H9 (cell line): ENCODE results near the gene SPRR2E. TPM values are rescaled to one million over a fixed set of nuclear protein-coding genes. Genes with fewer than 3 reads are reported as not detected.

Source experiments
- DNase-seq: peaks from one replicate; pipeline ENCODE4 v3.0.0-alpha.2; 2017
- H2AFZ ChIP-seq: one replicate; pipeline ENCODE4 v1.6.1; 2013; ENCODE audit warnings: mild to moderate bottlenecking, low read length, control low read depth, moderate library complexity
- H2AK5ac ChIP-seq: 2 replicates; pipeline ENCODE4 v1.6.1; 2013; ENCODE audit warnings: low read length, control low read depth, mixed read lengths; ENCODE audit not compliant: insufficient read length
- H2BK120ac ChIP-seq: one replicate; pipeline ENCODE4 v1.6.1; 2013; ENCODE audit warnings: low read depth, mild to moderate bottlenecking, low read length, control low read depth, inconsistent platforms; ENCODE audit not compliant: poor library complexity, severe bottlenecking
- H2BK12ac ChIP-seq: 2 replicates; pipeline ENCODE4 v1.6.1; 2013; ENCODE audit warnings: low read length, control low read depth, mixed read lengths, low read depth; ENCODE audit not compliant: insufficient read length
- H2BK15ac ChIP-seq: 2 replicates; pipeline ENCODE4 v1.6.1; 2013; ENCODE audit warnings: low read depth, low read length, control low read depth
- H2BK20ac ChIP-seq: one replicate; pipeline ENCODE4 v1.6.1; 2013; ENCODE audit warnings: low read depth, mild to moderate bottlenecking, low read length, control low read depth, inconsistent platforms; ENCODE audit not compliant: poor library complexity, severe bottlenecking
- H2BK5ac ChIP-seq: 2 replicates; pipeline ENCODE4 v1.6.1; 2013; ENCODE audit warnings: low read length, control low read depth, mixed read lengths; ENCODE audit not compliant: insufficient read length
- H3K14ac ChIP-seq: 2 replicates; pipeline ENCODE4 v1.6.1; 2013; ENCODE audit warnings: low read length, control low read depth; ENCODE audit not compliant: insufficient read depth
- H3K18ac ChIP-seq: 2 replicates; pipeline ENCODE4 v1.6.1; 2013; ENCODE audit warnings: low read depth, mild to moderate bottlenecking, mixed read lengths, low read length, control low read depth; ENCODE audit not compliant: insufficient read length
- H3K23ac ChIP-seq: 2 replicates; pipeline ENCODE4 v1.6.1; 2013; ENCODE audit warnings: low read length, control low read depth, mixed read lengths, low read depth; ENCODE audit not compliant: insufficient read length
- H3K23me2 ChIP-seq: 2 replicates; pipeline ENCODE4 v1.6.1; 2013; ENCODE audit warnings: low read depth, mild to moderate bottlenecking, mixed read lengths, low read length, control low read depth; ENCODE audit not compliant: insufficient read length, poor library complexity, severe bottlenecking
- H3K27ac ChIP-seq: 2 replicates; pipeline ENCODE4 v1.5.1; 2013; ENCODE audit warnings: low read length, control low read depth, mixed read lengths, low read depth; ENCODE audit not compliant: insufficient read length
- H3K27me3 ChIP-seq: 2 replicates; pipeline ENCODE4 v1.6.1; 2013; ENCODE audit warnings: low read length, control low read depth, inconsistent platforms; ENCODE audit not compliant: insufficient read depth
- H3K4ac ChIP-seq: 2 replicates; pipeline ENCODE4 v1.6.1; 2013; ENCODE audit warnings: low read depth, mild to moderate bottlenecking, control low read depth, inconsistent platforms, low read length, moderate library complexity
- H3K4me1 ChIP-seq: 2 replicates; pipeline ENCODE4 v1.6.1; 2013; ENCODE audit warnings: low read length, control low read depth, inconsistent platforms; ENCODE audit not compliant: insufficient read depth
- H3K4me2 ChIP-seq: 2 replicates; pipeline ENCODE4 v1.6.1; 2013; ENCODE audit warnings: low read length, control low read depth, mixed read lengths; ENCODE audit not compliant: insufficient read length, insufficient read depth
- H3K56ac ChIP-seq: 2 replicates; pipeline ENCODE4 v1.6.1; 2013; ENCODE audit warnings: low read depth, mild to moderate bottlenecking, mixed read lengths, low read length, control low read depth; ENCODE audit not compliant: insufficient read length
- H3K79me1 ChIP-seq: 2 replicates; pipeline ENCODE4 v1.6.1; 2013; ENCODE audit warnings: low read depth, mild to moderate bottlenecking, moderate library complexity, low read length, control low read depth, inconsistent platforms; ENCODE audit not compliant: insufficient read depth, poor library complexity, severe bottlenecking
- H3K79me2 ChIP-seq: 2 replicates; pipeline ENCODE4 v1.6.1; 2013; ENCODE audit warnings: low read length, control low read depth, inconsistent platforms; ENCODE audit not compliant: insufficient read depth
- H3K9ac ChIP-seq: 2 replicates; pipeline ENCODE4 v1.6.1; 2013; ENCODE audit warnings: low read length, control low read depth, mixed read lengths; ENCODE audit not compliant: insufficient read length; ENCODE audit errors: extremely low read depth
- H3K9me3 ChIP-seq: one replicate; pipeline ENCODE4 v1.6.1; 2013; ENCODE audit warnings: low read depth, low read length, inconsistent platforms; ENCODE audit not compliant: control insufficient read depth
- H3T11ph ChIP-seq: one replicate; pipeline ENCODE4 v1.6.1; 2013; ENCODE audit warnings: mild to moderate bottlenecking, low read length, control low read depth, inconsistent platforms
- H4K20me1 ChIP-seq: one replicate; pipeline ENCODE4 v1.6.1; 2013; ENCODE audit not compliant: control insufficient read depth, insufficient read length, insufficient read depth
- H4K5ac ChIP-seq: 2 replicates; pipeline ENCODE4 v1.6.1; 2013; ENCODE audit warnings: low read depth, mild to moderate bottlenecking, mixed read lengths, low read length, control low read depth; ENCODE audit not compliant: insufficient read length
- H4K8ac ChIP-seq: replicated peaks from 2 replicates; pipeline ENCODE4 v1.6.1; 2013; ENCODE audit warnings: low read length, control low read depth, mixed read lengths, low read depth; ENCODE audit not compliant: insufficient read length
- H4K91ac ChIP-seq: 2 replicates; pipeline ENCODE4 v1.6.1; 2013; ENCODE audit warnings: low read depth, mild to moderate bottlenecking, moderate library complexity, mixed read lengths, low read length, control low read depth; ENCODE audit not compliant: insufficient read length
- H3K27ac Mint-ChIP-seq, 3 experiments: 2 replicates in 2 of 3; 3 replicates in 1 of 3; pipeline ENCODE4 v1.8.0; 2020 to 2021; ENCODE audit warnings: mixed read lengths in 3 of 3, mild to moderate bottlenecking in 1 of 3, moderate library complexity in 1 of 3
- H3K27me3 Mint-ChIP-seq: 2 replicates; pipeline ENCODE4 v1.8.0; 2021; ENCODE audit warnings: low read depth, mild to moderate bottlenecking, moderate library complexity, mixed read lengths
- H3K36me3 Mint-ChIP-seq, 3 experiments: 2 replicates in 2 of 3; 3 replicates in 1 of 3; pipeline ENCODE4 v1.8.0; 2020 to 2021; ENCODE audit warnings: low read depth in 3 of 3, mixed read lengths in 3 of 3; ENCODE audit not compliant: insufficient read depth in 1 of 3
- H3K4me1 Mint-ChIP-seq, 2 experiments: 2 replicates each; pipeline ENCODE4 v1.8.0; 2020; ENCODE audit warnings: mixed read lengths in 2 of 2
- H3K4me3 Mint-ChIP-seq, 2 experiments: 2 replicates in 1 of 2; 3 replicates in 1 of 2; pipeline ENCODE4 v1.8.0; 2020 to 2021; ENCODE audit warnings: mild to moderate bottlenecking in 2 of 2, mixed read lengths in 2 of 2, moderate library complexity in 1 of 2
- H3K9me3 Mint-ChIP-seq, 2 experiments: 2 replicates in 1 of 2; 3 replicates in 1 of 2; pipeline ENCODE4 v1.8.0; 2020; ENCODE audit warnings: mild to moderate bottlenecking in 2 of 2, mixed read lengths in 2 of 2, moderate library complexity in 1 of 2
- WGBS: extraction: QIAGEN DNeasy Blood & Tissue Kit; methylation state at CpG from one replicate; pipeline ENCODE4 v1.1.7; 2013; ENCODE audit warnings: missing lambda C conversion rate, low lambda C conversion rate, mixed read lengths; ENCODE audit not compliant: insufficient read length; ENCODE audit errors: extremely low coverage; 5-methylcytosine and 5-hydroxymethylcytosine counted together
- total RNA-seq: library from RNA; stranded (reverse); gene quantifications from 2 replicates; pipeline ENCODE4 v1.2.1, GENCODE V29; 2021
- TF ChIP-seq, protein P1 (sequence below): fragments of 200-600 bp; sonication (generic); conservative IDR thresholded peaks from 3 replicates; pipeline ENCODE4 v1.8.0; 2021; ENCODE audit warnings: antibody characterized with exemption, mild to moderate bottlenecking

SPRR2E gene
- total RNA-seq, 1 experiment from 2014 or later = not detected

DNA sequence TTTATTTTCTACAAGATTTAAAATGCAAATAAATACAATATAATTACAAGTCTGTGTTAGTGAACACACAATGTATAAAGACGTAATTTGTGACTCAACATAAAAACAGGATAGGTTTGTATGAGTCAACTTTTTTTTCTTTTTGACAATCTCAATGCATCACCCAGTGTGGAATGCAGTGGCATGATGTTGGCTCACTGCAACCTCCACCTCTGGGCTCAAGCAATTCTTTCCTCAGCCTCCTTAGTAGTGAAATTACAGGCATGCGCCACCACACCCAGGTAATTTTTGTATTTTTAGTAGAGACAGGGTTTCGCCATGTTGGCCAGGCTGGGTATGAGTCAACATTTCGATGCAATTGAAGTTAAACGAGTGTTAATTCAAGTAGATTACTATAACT, 5.9 kb upstream of the SPRR2E start:
- Histone ChIP-seq H4K91ac (no peak overlapping the region), H3K4me2 (no peak overlapping the region), H3K27me3 (no peaks in the 10 kb centered on the region), H3K23me2 (no peaks in the 10 kb centered on the region), H3K27ac (no peak overlapping the region), H2BK20ac (no peak overlapping the region), H2BK120ac (no peak overlapping the region), H2AFZ (no peak overlapping the region), H3K56ac (no peak overlapping the region), H2BK12ac (no peak overlapping the region), H3K79me1 (no peaks in the 10 kb centered on the region), H3T11ph (no peak overlapping the region), H3K23ac (no peak overlapping the region), H3K79me2 (no peaks in the 10 kb centered on the region), H3K4ac (no peak overlapping the region), H3K14ac (no peak overlapping the region), H2AK5ac (no peak overlapping the region), H2BK5ac (no peak overlapping the region), H3K9me3 (no peaks in the 10 kb centered on the region), H4K5ac (no peak overlapping the region), H4K20me1 (no peaks in the 10 kb centered on the region), H4K8ac (no peak overlapping the region), H3K9ac (no peak overlapping the region), H3K4me1 (no peaks in the 10 kb centered on the region), H3K18ac (no peak overlapping the region), H2BK15ac (no peak overlapping the region)
- TF ChIP-seq, protein P1, sequence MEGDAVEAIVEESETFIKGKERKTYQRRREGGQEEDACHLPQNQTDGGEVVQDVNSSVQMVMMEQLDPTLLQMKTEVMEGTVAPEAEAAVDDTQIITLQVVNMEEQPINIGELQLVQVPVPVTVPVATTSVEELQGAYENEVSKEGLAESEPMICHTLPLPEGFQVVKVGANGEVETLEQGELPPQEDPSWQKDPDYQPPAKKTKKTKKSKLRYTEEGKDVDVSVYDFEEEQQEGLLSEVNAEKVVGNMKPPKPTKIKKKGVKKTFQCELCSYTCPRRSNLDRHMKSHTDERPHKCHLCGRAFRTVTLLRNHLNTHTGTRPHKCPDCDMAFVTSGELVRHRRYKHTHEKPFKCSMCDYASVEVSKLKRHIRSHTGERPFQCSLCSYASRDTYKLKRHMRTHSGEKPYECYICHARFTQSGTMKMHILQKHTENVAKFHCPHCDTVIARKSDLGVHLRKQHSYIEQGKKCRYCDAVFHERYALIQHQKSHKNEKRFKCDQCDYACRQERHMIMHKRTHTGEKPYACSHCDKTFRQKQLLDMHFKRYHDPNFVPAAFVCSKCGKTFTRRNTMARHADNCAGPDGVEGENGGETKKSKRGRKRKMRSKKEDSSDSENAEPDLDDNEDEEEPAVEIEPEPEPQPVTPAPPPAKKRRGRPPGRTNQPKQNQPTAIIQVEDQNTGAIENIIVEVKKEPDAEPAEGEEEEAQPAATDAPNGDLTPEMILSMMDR = no peak
- Mint-ChIP-seq H3K4me1 (no peaks in the 10 kb centered on the region), H3K4me3 (no peak overlapping the region), H3K9me3 (peaks cover 3 to 11% of the 10 kb centered on the region in 2 experiments; a peak in 4 of 5 replicates), H3K27ac (no peak overlapping the region), H3K36me3 (peaks cover 0 to 5% (median 1%) of the 10 kb centered on the region in 3 experiments; a peak in 1 of 7 replicates), H3K27me3 (no peaks in the 10 kb centered on the region; the same call in 1 of the 2 replicates)
- WGBS = no CpG with 5 or more reads among the region's 5 CpGs
- no peak for DNase-seq
